ENCODE data around the gene PRDM7. TPM values are rescaled to one million over a fixed set of nuclear protein-coding genes. Genes with fewer than 3 reads are reported as not detected.
"Not testable (repeated sequence)": the region's sequence is repeated elsewhere in the genome, so short reads cannot be mapped to it uniquely, and the experiment has no call there.

Gene PRDM7
- total RNA-seq, 1 donor from 2014 or later = not detected

- H3K9me3 Mint-ChIP-seq; intact Hi-C loops (cut with micrococcal nuclease); H3K4me1 Mint-ChIP-seq (ENCODE audit: low read depth); H3K36me3 Mint-ChIP-seq (ENCODE audit: low read depth); DNase-seq (ENCODE audit: low spot score); H3K4me3 Mint-ChIP-seq (ENCODE audit: low read depth); H3K27ac Mint-ChIP-seq; H3K27me3 Mint-ChIP-seq (ENCODE audit: low read depth): not testable (repeated sequence)
Observed at GRCh38 chr16:90094296-90094695, 17.2 kb upstream of the PRDM7 start.

- DNase-seq (ENCODE audit: low spot score); intact Hi-C loops (cut with micrococcal nuclease); H3K36me3 Mint-ChIP-seq (ENCODE audit: low read depth); H3K4me3 Mint-ChIP-seq (ENCODE audit: low read depth); H3K9me3 Mint-ChIP-seq; H3K27me3 Mint-ChIP-seq (ENCODE audit: low read depth); H3K4me1 Mint-ChIP-seq (ENCODE audit: low read depth); H3K27ac Mint-ChIP-seq: not testable (repeated sequence)
Observed at GRCh38 chr16:90093799-90094198, 16.7 kb upstream of the PRDM7 start.

GRCh38 chr16:90092781-90093180 lies 15.7 kb upstream of the PRDM7 start:
- H3K27ac Mint-ChIP-seq; intact Hi-C loops (cut with micrococcal nuclease); H3K4me3 Mint-ChIP-seq (ENCODE audit: low read depth); DNase-seq (ENCODE audit: low spot score); H3K36me3 Mint-ChIP-seq (ENCODE audit: low read depth); H3K27me3 Mint-ChIP-seq (ENCODE audit: low read depth); H3K9me3 Mint-ChIP-seq; H3K4me1 Mint-ChIP-seq (ENCODE audit: low read depth): not testable (repeated sequence)

- H3K4me3 Mint-ChIP-seq (ENCODE audit: low read depth) = no peak overlapping the region
- intact Hi-C loops (cut with micrococcal nuclease) = loop anchor here (5.0 kb wide), 1 partner anchor 362 kb away; the partner anchor contains the start of genes VPS9D1 and ZNF276
Observed at GRCh38 chr16:90084215-90084950, 7.3 kb upstream of the PRDM7 start.

GRCh38 chr16:90083139-90083538 lies 6.0 kb upstream of the PRDM7 start:
- Mint-ChIP-seq H3K9me3 (no peaks in the 10 kb centered on the region), H3K4me1 (ENCODE audit: low read depth) (peaks cover 15% of the 10 kb centered on the region), H3K4me3 (ENCODE audit: low read depth) (peak overlapping the region; percentile 88), H3K36me3 (ENCODE audit: low read depth) (no peaks in the 10 kb centered on the region), H3K27ac (no peak overlapping the region), H3K27me3 (ENCODE audit: low read depth) (peaks cover 14% of the 10 kb centered on the region)
- intact Hi-C loops (cut with micrococcal nuclease) = loop anchor here (5.0 kb wide), 1 partner anchor 361 kb away; the partner anchor contains the start of genes VPS9D1 and ZNF276
- DNase-seq (ENCODE audit: low spot score) = no peak

More at GRCh38 chr16:90084215-90084950, 7.3 kb upstream of the PRDM7 start:
- H3K27me3 Mint-ChIP-seq (ENCODE audit: low read depth) = peaks cover 17% of the 10 kb centered on the region
- no peak overlapping the region for H3K27ac Mint-ChIP-seq
- no peak for DNase-seq (ENCODE audit: low spot score)
- H3K36me3 Mint-ChIP-seq (ENCODE audit: low read depth) = no peaks in the 10 kb centered on the region
- H3K4me1 Mint-ChIP-seq (ENCODE audit: low read depth) = peaks cover 9% of the 10 kb centered on the region
- no peaks in the 10 kb centered on the region for H3K9me3 Mint-ChIP-seq

GRCh38 chr16:90081606-90081970 lies 4.5 kb upstream of the PRDM7 start:
- Mint-ChIP-seq H3K27ac (no peak overlapping the region), H3K4me3 (ENCODE audit: low read depth) (no peak overlapping the region), H3K9me3 (no peaks in the 10 kb centered on the region), H3K36me3 (ENCODE audit: low read depth) (no peaks in the 10 kb centered on the region), H3K4me1 (ENCODE audit: low read depth) (peaks cover 27% of the 10 kb centered on the region), H3K27me3 (ENCODE audit: low read depth) (peaks cover 10% of the 10 kb centered on the region)
- DNase-seq (ENCODE audit: low spot score) = no peak
- intact Hi-C loops (cut with micrococcal nuclease) = loop anchor here (5.0 kb wide), 1 partner anchor 359 kb away; the partner anchor contains the start of genes VPS9D1 and ZNF276

GRCh38 chr16:90078579-90078895 lies 1.4 kb upstream of the PRDM7 start:
- Mint-ChIP-seq H3K9me3 (no peaks in the 10 kb centered on the region), H3K4me3 (ENCODE audit: low read depth) (no peak overlapping the region), H3K27me3 (ENCODE audit: low read depth) (peaks cover 13% of the 10 kb centered on the region), H3K27ac (no peak overlapping the region), H3K36me3 (ENCODE audit: low read depth) (no peaks in the 10 kb centered on the region), H3K4me1 (ENCODE audit: low read depth) (peaks cover 31% of the 10 kb centered on the region)
- DNase-seq (ENCODE audit: low spot score) = no peak
- intact Hi-C loops (cut with micrococcal nuclease) = loop anchor here (5.0 kb wide), 1 partner anchor 46 kb away; no protein-coding TSS in a partner anchor

GRCh38 chr16:90077757-90078578 lies 837 bp upstream of the PRDM7 start:
- peak overlapping the region; percentile 66 for H3K4me3 Mint-ChIP-seq (ENCODE audit: low read depth)
- H3K4me1 Mint-ChIP-seq (ENCODE audit: low read depth) = peaks cover 31% of the 10 kb centered on the region
- DNase-seq (ENCODE audit: low spot score) = no peak
- no peaks in the 10 kb centered on the region for H3K9me3 Mint-ChIP-seq
- H3K27ac Mint-ChIP-seq = peak overlapping the region; percentile 48
- intact Hi-C loops (cut with micrococcal nuclease) = loop anchor here (5.0 kb wide), 1 partner anchor 46 kb away; no protein-coding TSS in a partner anchor
- H3K36me3 Mint-ChIP-seq (ENCODE audit: low read depth) = no peaks in the 10 kb centered on the region
- H3K27me3 Mint-ChIP-seq (ENCODE audit: low read depth) = peaks cover 13% of the 10 kb centered on the region

GRCh38 chr16:90072442-90073105 lies 4.6 kb downstream of the PRDM7 start:
- intact Hi-C loops (cut with micrococcal nuclease) = no loop called here
- Mint-ChIP-seq H3K4me1 (ENCODE audit: low read depth) (peaks cover 11% of the 10 kb centered on the region), H3K4me3 (ENCODE audit: low read depth) (no peak overlapping the region), H3K36me3 (ENCODE audit: low read depth) (no peaks in the 10 kb centered on the region), H3K27me3 (ENCODE audit: low read depth) (peaks cover 23% of the 10 kb centered on the region), H3K9me3 (no peaks in the 10 kb centered on the region), H3K27ac (no peak overlapping the region)
- no peak for DNase-seq (ENCODE audit: low spot score)

GRCh38 chr16:90070440-90070839 lies 6.7 kb downstream of the PRDM7 start:
- intact Hi-C loops (cut with micrococcal nuclease) = no loop called here
- no peak overlapping the region for H3K4me3 Mint-ChIP-seq (ENCODE audit: low read depth)
- H3K4me1 Mint-ChIP-seq (ENCODE audit: low read depth) = no peaks in the 10 kb centered on the region
- no peaks in the 10 kb centered on the region for H3K9me3 Mint-ChIP-seq
- H3K27ac Mint-ChIP-seq = no peak overlapping the region
- no peaks in the 10 kb centered on the region for H3K36me3 Mint-ChIP-seq (ENCODE audit: low read depth)
- no peak for DNase-seq (ENCODE audit: low spot score)
- peaks cover 12% of the 10 kb centered on the region for H3K27me3 Mint-ChIP-seq (ENCODE audit: low read depth)

- no peaks in the 10 kb centered on the region for H3K9me3 Mint-ChIP-seq
- H3K4me1 Mint-ChIP-seq (ENCODE audit: low read depth) = peaks cover 9% of the 10 kb centered on the region
- H3K36me3 Mint-ChIP-seq (ENCODE audit: low read depth) = no peaks in the 10 kb centered on the region
- no peak overlapping the region for H3K4me3 Mint-ChIP-seq (ENCODE audit: low read depth)
- no peak for DNase-seq (ENCODE audit: low spot score)
- intact Hi-C loops (cut with micrococcal nuclease) = no loop called here
- peaks cover 15% of the 10 kb centered on the region for H3K27me3 Mint-ChIP-seq (ENCODE audit: low read depth)
- H3K27ac Mint-ChIP-seq = no peak overlapping the region
Observed at GRCh38 chr16:90061437-90061836, 15.7 kb downstream of the PRDM7 start.

- peaks cover 4% of the 10 kb centered on the region for H3K36me3 Mint-ChIP-seq (ENCODE audit: low read depth)
- peaks cover 9% of the 10 kb centered on the region for H3K4me1 Mint-ChIP-seq (ENCODE audit: low read depth)
- intact Hi-C loops (cut with micrococcal nuclease) = no loop called here
- no peak overlapping the region for H3K27ac Mint-ChIP-seq
- peaks cover 12% of the 10 kb centered on the region for H3K27me3 Mint-ChIP-seq (ENCODE audit: low read depth)
- H3K9me3 Mint-ChIP-seq = peaks cover 23% of the 10 kb centered on the region
- DNase-seq (ENCODE audit: low spot score) = no peak
- no peak overlapping the region for H3K4me3 Mint-ChIP-seq (ENCODE audit: low read depth)
Observed at GRCh38 chr16:90057738-90058173, 19.4 kb downstream of the PRDM7 start.
